NCI-H510A (cell line): ENCODE measurements around the gene ZBTB7C.

ENCODE experiments used
- DNase-seq: peaks from one replicate; lab custom pipeline; 2025; lab: John Stamatoyannopoulos, UW

The ZBTB7C gene

GRCh38 chr18:48020337-48021250 is 388.6 kb downstream of the ZBTB7C start:
- no peak for DNase-seq

- no peak for DNase-seq
Observed at GRCh38 chr18:48019557-48020325, 389.4 kb downstream of the ZBTB7C start.

GRCh38 chr18:48018851-48019250 is 390.3 kb downstream of the ZBTB7C start:
- DNase-seq: no peak

DNA sequence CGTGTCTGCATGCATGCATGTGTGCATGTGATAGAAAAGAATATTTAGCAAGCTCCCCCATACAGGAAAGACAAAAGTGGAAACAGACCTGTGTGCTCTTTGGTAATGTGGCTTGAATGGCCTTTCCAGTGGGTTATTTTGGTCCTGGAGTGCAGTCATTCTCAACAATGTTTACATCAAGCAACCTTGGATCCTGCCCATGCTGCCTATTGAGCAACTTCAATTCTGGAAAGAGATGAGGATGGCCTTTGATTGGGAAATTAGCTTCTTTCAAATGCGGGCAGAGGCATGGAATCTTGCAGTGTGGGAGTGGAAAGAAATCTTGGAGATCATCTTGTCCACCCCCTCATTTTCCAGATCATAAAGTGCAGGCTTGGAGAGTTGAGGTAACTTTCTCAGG is 391.5 kb downstream of the ZBTB7C start:
- DNase-seq: no peak

DNA sequence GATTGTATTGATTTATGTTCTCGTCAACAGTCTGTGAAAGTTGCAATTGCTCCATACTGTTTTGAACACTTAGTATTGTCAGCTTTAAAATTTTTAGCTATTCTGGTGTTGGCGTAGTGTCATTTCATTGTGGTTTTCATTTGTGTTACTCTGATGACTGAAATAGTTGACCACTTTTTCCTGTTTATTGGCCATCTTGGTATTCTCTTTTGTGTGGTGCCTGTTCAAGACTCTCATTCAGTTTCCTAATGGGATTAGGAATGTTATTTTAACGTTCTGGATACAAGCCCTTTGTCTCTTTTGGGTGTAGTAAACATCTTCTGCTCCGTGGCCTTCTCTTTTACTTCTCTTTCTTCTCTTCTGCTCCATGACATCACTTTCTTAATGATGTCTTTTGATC is 396.0 kb downstream of the ZBTB7C start:
- no peak for DNase-seq

DNA sequence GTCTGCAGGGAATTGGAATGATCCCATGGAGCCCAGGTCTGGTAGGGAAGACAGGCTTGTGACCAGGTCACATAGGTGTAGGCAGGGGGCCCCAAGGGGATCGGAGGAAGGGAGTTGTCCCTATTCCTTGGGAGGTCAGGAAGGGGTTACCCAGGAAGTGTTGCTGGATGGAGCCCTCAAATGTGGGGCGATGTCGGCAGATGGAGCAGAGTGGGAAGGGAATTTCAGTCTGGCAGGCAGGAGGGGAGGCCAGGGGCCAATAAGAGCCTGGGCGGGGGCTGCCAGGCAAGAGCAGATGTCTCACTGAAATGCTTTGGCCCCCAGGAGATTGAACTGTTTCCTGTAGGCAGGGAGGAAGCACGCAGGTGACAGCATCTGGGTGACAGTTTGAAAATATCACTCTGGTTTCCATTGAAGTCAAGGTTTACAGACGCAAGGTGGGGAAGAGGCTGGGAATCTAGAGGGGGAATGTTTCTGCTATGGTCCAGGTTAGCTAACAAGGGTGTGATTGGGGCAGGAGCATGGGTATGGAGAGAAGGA is 397.2 kb downstream of the ZBTB7C start:
- no peak for DNase-seq

- DNase-seq: no peak
Observed at GRCh38 chr18:48010264-48010663, 398.9 kb downstream of the ZBTB7C start.

DNA sequence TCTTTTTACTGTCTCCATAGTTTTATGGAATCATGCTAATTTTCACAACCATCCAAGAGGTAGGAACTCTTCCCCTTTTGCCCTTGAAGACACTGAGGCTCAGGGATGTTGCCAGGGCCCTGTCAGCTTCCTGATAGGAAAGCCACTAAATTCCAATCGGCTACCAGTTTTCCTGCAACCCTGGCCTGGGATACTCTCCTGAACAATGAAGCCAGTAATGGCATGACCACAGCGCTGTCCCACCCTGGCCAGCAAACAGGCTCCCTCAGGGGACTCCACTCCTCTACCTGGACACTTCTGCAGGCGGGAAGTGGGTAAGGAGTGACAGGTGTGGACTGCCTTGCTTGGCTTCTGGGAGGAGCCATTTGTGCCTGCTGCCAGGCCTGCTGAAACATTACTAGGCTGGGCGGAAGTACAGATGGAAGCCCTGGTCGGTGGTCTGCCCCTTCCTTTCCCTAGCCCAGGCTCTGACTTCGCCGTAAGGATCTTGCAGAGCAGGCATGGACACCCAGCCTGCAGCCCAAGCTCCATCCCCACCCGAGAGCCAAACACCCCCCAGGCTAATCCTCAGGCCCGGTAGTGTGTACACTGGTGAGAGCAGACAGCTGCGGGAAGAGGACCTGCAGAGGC is 400.0 kb downstream of the ZBTB7C start:
- no peak for DNase-seq

- DNase-seq: peak; percentile 39
Observed at GRCh38 chr18:48007955-48008701, 401.1 kb downstream of the ZBTB7C start.

- no peak for DNase-seq
Observed at GRCh38 chr18:48007381-48007780, 401.8 kb downstream of the ZBTB7C start.

- DNase-seq: no peak
Observed at GRCh38 chr18:48006415-48007175, 402.6 kb downstream of the ZBTB7C start.

- DNase-seq: no peak
Observed at GRCh38 chr18:48004577-48004976, 404.6 kb downstream of the ZBTB7C start.

GRCh38 chr18:48003426-48004349 is 405.5 kb downstream of the ZBTB7C start:
- no peak for DNase-seq

- no peak for DNase-seq
Observed at GRCh38 chr18:48002933-48003365, 406.2 kb downstream of the ZBTB7C start.

DNA sequence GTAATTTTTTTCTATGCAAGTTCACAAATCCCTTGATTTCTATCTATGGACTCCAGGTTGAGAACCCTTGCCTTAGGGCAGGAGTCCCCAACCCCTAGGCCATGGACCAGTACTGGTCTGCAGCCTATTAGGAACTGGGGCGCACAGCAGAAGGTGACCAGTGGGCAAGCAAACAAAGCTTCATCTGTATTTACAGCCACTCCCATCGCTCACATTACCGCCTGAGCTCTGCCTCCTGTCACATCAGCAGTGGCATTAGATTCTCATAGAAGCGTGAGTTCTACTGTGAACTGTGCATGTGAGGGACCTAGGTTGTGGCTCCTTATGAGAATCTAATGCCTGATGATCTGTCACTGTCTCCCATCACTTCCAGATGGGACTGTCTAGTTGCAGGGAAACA is 408.5 kb downstream of the ZBTB7C start:
- no peak for DNase-seq

GRCh38 chr18:47999801-48000248 is 409.4 kb downstream of the ZBTB7C start:
- no peak for DNase-seq

DNA sequence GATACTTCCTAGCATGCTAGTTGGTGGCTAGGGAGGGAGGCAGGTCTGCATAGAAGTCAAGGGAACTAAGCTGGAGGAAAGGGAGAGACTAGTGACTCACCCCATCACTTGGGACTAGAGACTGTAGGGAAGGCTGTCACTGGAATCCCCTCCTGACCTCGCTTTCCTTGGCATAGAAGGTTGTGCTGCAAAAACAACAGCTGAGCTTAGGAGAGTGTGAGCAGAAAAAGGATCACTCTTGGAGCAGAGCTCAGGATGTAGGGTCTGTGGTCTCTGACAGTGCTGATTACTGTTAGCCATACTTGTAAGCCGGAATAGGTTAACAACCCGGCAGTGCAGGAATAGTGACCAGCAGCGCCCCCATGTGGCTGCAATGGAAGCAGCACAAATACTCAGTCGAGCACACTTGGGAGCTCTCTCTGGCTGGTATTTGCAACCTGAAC is 411.8 kb downstream of the ZBTB7C start:
- DNase-seq: no peak

DNA sequence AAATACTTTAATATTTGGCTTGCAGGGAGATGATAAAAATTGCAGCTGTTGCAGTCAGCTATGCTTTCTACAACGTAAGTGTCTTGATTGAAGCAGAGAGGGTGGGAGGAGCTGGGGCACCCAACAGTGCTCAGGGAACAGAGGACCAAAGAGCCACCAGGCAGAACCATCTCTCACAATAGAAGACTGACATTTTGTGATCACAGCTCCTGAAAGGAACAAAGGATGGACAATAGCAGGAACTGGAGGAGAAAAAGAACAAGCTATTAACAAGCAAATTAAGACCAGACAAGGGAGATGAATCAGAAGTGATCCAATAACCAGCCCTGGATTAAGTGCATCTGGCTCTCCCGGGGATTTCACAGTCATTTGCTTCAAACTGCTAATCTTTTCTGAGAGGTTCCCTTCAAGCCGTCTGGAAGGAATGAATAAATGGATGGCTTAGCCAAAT is 413.1 kb downstream of the ZBTB7C start:
- DNase-seq: no peak

DNA sequence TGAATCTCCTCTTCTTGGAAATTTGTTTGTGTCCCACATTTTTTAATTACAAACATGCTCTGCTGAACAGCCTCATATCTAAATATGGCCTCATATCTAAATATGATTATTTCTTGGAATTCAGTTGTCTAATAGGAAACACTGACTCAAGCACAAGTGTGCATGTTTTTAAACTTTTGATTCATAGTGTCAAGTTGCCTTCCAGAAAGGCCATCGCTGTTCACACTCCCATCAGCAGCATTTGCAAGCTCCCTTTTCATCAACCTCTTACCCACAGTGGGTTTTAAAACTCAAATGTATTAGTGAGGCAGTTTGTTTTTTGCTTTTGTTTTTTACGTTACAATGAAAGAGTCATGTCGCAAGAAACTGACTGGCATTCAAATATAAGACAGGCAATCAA is 413.5 kb downstream of the ZBTB7C start:
- no peak for DNase-seq
